ENCODE results near the gene SAC3D1. TPM values are rescaled to one million over a fixed set of nuclear protein-coding genes. Genes with fewer than 3 reads are reported as not detected.

SAC3D1 gene
- total and polyA plus RNA-seq, 9 of the 15 experiments (the other 6 are each of a cell fraction or from before 2014, with no cell fraction given) = 0.20 to 35.2 (median 5.8) TPM

DNA sequence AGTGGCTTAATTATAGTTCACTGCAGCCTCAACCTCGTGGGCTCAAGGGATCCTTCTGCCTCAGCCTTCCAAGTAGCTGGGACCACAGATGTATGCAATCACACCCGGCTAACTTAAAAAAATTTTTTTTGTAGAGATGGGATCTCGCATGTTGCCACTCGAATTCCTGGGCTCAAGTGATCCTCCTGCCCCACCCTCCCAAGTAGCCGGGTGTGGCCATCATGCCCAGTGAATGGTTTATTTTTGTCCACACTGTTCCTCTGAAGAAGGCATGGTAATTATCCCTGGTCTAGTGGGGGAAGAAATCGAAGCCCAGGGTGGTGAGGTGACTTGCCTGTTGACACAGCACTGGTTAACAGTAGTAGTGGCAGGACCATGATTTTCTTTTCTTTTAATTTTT is 1.9 kb downstream of the SAC3D1 start:
- Histone ChIP-seq H3K4me1 (replicated peaks in 1 of 2; ENCODE audit: control insufficient read depth in 2 of 2, insufficient read depth in 2 of 2, low read length in 2 of 2) (peaks cover 10 to 65% of the 10 kb centered on the region in 2 experiments; a peak in 4 of 5 replicates), H3K27me3 (ENCODE audit: control insufficient read depth in 2 of 2, insufficient read depth in 2 of 2, low read length in 2 of 2) (no peaks in the 10 kb centered on the region), H4K20me1 (replicated peaks; ENCODE audit: control insufficient read depth, insufficient read depth, low read length) (no peaks in the 10 kb centered on the region; the same call in 1 of the 2 replicates), H3K4me2 (ENCODE audit: insufficient read depth, low read length) (no peak overlapping the region), H2AFZ (ENCODE audit: low read depth, low read length) (no peak overlapping the region), H3K9ac (ENCODE audit: insufficient read depth in 1 of 2, low read depth in 2 of 2, low read length in 2 of 2) (peak overlapping the region in 1 of 2 experiments; percentile 43; a peak in 1 of 4 replicates), H3K9me1 (ENCODE audit: control insufficient read depth, insufficient read depth, low read length) (no peaks in the 10 kb centered on the region), H3K4me3 (no peak overlapping the region), H3K79me2 (ENCODE audit: control insufficient read depth, insufficient read depth, low read length) (peaks cover 24% of the 10 kb centered on the region), H3K27ac (ENCODE audit: extremely low read depth, low read depth, low read length) (no peak overlapping the region), H3K9me3 (replicated peaks; ENCODE audit: control insufficient read depth, insufficient read depth, low read depth, low read length) (no peaks in the 10 kb centered on the region), H3K36me3 (ENCODE audit: control insufficient read depth, insufficient read depth, low read length) (peaks cover 30% of the 10 kb centered on the region; the same call in 2 of the 3 replicates)
- CTCF ChIA-PET (ENCODE audit: low intra/inter-chr PET ratio) = no interaction called here
- DNase-seq (ENCODE audit: extremely low read depth in 1 of 4, low spot score in 3 of 4) = no peak
- TF ChIP-seq CXXC5 (CRISPR knock-in tag; IDR thresholded peaks at IDR 0.05) (no peak), FOXK1 (CRISPR knock-in tag; IDR thresholded peaks at IDR 0.05; ENCODE audit: borderline replicate concordance) (no peak), EWSR1 (IDR thresholded peaks at IDR 0.05; ENCODE audit: borderline replicate concordance, low read depth, partially characterized antibody) (no peak), XRCC5 (IDR thresholded peaks at IDR 0.05; ENCODE audit: low read depth, low read length) (no peak), RHOXF2B (CRISPR knock-in tag; conservative IDR thresholded peaks at IDR 0.05) (no peak), HDAC8 (tag; IDR thresholded peaks at IDR 0.05) (no peak)
- TF ChIP-seq, protein P1, sequence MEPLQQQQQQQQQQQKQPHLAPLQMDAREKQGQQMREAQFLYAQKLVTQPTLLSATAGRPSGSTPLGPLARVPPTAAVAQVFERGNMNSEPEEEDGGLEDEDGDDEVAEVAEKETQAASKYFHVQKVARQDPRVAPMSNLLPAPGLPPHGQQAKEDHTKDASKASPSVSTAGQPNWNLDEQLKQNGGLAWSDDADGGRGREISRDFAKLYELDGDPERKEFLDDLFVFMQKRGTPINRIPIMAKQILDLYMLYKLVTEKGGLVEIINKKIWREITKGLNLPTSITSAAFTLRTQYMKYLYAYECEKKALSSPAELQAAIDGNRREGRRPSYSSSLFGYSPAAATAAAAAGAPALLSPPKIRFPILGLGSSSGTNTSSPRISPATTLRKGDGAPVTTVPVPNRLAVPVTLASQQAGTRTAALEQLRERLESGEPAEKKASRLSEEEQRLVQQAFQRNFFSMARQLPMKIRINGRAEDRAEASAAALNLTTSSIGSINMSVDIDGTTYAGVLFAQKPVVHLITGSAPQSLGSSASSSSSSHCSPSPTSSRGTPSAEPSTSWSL (CRISPR knock-in tag; IDR thresholded peaks at IDR 0.05; ENCODE audit: borderline replicate concordance) = no peak
- FAIRE-seq = peak; percentile 59
- POLR2A ChIA-PET = interaction anchor here (0.6 to 1.2 kb wide), 4 partner anchors 10 to 161 kb away, joined by 3 to 5 read pairs (median 3); no protein-coding TSS in a partner anchor
- intact Hi-C loops (cut with micrococcal nuclease) (no loop called here), in situ Hi-C loops (cut with MboI) (no loop called here)
- no peak for ATAC-seq
- WGBS (ENCODE audit: insufficient coverage, low coverage, missing lambda C conversion rate) = 53% methylated on average over 6 of the region's 6 CpGs
- no TSS peak for BruUV-seq (replicated peaks)
